HEK293 (cell line): ENCODE measurements around the gene SMAGP.
"Not testable (repeated sequence)": the region's sequence is repeated elsewhere in the genome, so short reads cannot be mapped to it uniquely, and the experiment has no call there.

ENCODE experiments used
- CTCF ChIP-seq: fragments of 450-650 bp; formaldehyde crosslinking; IDR thresholded peaks from 2 replicates; pipeline ENCODE4 v1.5.1; 2016; ENCODE audit warnings: missing biosample characterization, missing genetic modification characterization
- IKZF3 ChIP-seq: fragments of 450-650 bp; IDR thresholded peaks from 2 replicates; pipeline ENCODE4 v1.5.0; 2018; ENCODE audit warnings: missing biosample characterization, mild to moderate bottlenecking, missing genetic modification characterization, moderate library complexity
- WT1 ChIP-seq: fragments of 450-650 bp; formaldehyde crosslinking; IDR thresholded peaks from 2 replicates; pipeline ENCODE4 v1.5.1; 2016; ENCODE audit warnings: missing biosample characterization, missing genetic modification characterization
- ZNF2 ChIP-seq: fragments of 450-650 bp; formaldehyde crosslinking; IDR thresholded peaks from 2 replicates; pipeline ENCODE4 v1.5.1; 2016; ENCODE audit warnings: missing biosample characterization, missing genetic modification characterization
- ZNF274 ChIP-seq, 2 experiments: fragments of 200-500 bp in 1 of 2; fragments of 450-650 bp in 1 of 2; sonication (Bioruptor generic) in 1 of 2; formaldehyde crosslinking in 1 of 2; IDR thresholded peaks; 2 replicates each; pipeline versions ENCODE4 v1.5.1 to v1.6.1; 2014 to 2016; ENCODE audit warnings: borderline replicate concordance in 1 of 2, inconsistent platforms in 1 of 2, low read length in 1 of 2, missing biosample characterization in 1 of 2, missing genetic modification characterization in 1 of 2
- ZNF341 ChIP-seq: fragments of 450-650 bp; formaldehyde crosslinking; IDR thresholded peaks from 2 replicates; pipeline ENCODE4; 2016; ENCODE audit warnings: low read depth, missing biosample characterization, missing genetic modification characterization
- ZNF350 ChIP-seq: fragments of 450-650 bp; formaldehyde crosslinking; IDR thresholded peaks from 2 replicates; pipeline ENCODE4 v1.5.0; 2017; ENCODE audit warnings: missing biosample characterization, mild to moderate bottlenecking, missing genetic modification characterization
- ZNF426 ChIP-seq: fragments of 450-650 bp; formaldehyde crosslinking; IDR thresholded peaks from 2 replicates; pipeline ENCODE4 v1.5.1; 2017; ENCODE audit warnings: missing biosample characterization, missing genetic modification characterization, mild to moderate bottlenecking, inconsistent platforms, moderate library complexity
- ZNF558 ChIP-seq: fragments of 450-650 bp; formaldehyde crosslinking; IDR thresholded peaks from 2 replicates; pipeline ENCODE4 v1.5.1; 2016; ENCODE audit warnings: missing biosample characterization, missing genetic modification characterization
- ZNF571 ChIP-seq: fragments of 450-650 bp; formaldehyde crosslinking; IDR thresholded peaks from 2 replicates; pipeline ENCODE4 v1.5.0; 2017; ENCODE audit warnings: missing biosample characterization, missing genetic modification characterization
- ZNF623 ChIP-seq: fragments of 450-650 bp; formaldehyde crosslinking; IDR thresholded peaks from 2 replicates; pipeline ENCODE4 v1.5.1; 2016; ENCODE audit warnings: missing biosample characterization, missing genetic modification characterization
- ZSCAN30 ChIP-seq: fragments of 450-650 bp; IDR thresholded peaks from 2 replicates; pipeline ENCODE4 v1.5.1; 2018; ENCODE audit warnings: missing biosample characterization, mild to moderate bottlenecking, missing genetic modification characterization, moderate library complexity
- TF ChIP-seq, protein P1 (sequence below): fragments of 450-650 bp; formaldehyde crosslinking; IDR thresholded peaks from 2 replicates; pipeline ENCODE4 v1.5.1; 2016; ENCODE audit warnings: missing biosample characterization, missing genetic modification characterization

DNA sequence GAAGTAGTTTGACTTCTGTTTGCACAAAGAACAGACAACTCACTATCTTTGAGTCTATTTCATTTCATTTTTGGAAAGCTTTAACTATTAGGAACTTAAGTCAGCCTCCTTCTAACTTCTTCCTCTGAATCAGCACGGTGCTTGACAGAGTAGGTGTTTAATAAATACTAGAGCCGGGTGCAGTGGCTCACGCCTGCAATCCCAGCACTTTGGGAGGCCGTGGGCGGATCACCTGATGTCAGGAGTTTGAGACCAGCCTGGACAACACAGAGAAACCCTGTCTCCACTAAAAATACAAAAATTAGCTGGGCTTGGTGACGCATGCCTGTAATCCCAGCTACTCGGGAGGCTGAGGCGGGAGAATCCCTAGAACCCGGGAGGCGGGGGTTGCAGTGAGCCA is 30.6 kb upstream of the SMAGP start:
- not testable (repeated sequence) for TF ChIP-seq ZNF571 (tag by site-specific recombination); WT1 (tag by site-specific recombination); CTCF (tag by site-specific recombination); ZSCAN30; ZNF350 (tag by site-specific recombination); ZNF2; IKZF3 (tag by site-specific recombination); ZNF274 (IDR thresholded peaks at IDR 0.05; ENCODE audit: low read length); ZNF274 (tag by site-specific recombination; IDR thresholded peaks at IDR 0.05; ENCODE audit: borderline replicate concordance); ZNF341 (tag by site-specific recombination); ZNF623; ZNF426 (tag by site-specific recombination); ZNF558
- TF ChIP-seq, protein P1, sequence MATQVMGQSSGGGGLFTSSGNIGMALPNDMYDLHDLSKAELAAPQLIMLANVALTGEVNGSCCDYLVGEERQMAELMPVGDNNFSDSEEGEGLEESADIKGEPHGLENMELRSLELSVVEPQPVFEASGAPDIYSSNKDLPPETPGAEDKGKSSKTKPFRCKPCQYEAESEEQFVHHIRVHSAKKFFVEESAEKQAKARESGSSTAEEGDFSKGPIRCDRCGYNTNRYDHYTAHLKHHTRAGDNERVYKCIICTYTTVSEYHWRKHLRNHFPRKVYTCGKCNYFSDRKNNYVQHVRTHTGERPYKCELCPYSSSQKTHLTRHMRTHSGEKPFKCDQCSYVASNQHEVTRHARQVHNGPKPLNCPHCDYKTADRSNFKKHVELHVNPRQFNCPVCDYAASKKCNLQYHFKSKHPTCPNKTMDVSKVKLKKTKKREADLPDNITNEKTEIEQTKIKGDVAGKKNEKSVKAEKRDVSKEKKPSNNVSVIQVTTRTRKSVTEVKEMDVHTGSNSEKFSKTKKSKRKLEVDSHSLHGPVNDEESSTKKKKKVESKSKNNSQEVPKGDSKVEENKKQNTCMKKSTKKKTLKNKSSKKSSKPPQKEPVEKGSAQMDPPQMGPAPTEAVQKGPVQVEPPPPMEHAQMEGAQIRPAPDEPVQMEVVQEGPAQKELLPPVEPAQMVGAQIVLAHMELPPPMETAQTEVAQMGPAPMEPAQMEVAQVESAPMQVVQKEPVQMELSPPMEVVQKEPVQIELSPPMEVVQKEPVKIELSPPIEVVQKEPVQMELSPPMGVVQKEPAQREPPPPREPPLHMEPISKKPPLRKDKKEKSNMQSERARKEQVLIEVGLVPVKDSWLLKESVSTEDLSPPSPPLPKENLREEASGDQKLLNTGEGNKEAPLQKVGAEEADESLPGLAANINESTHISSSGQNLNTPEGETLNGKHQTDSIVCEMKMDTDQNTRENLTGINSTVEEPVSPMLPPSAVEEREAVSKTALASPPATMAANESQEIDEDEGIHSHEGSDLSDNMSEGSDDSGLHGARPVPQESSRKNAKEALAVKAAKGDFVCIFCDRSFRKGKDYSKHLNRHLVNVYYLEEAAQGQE (tag by site-specific recombination) = not testable (repeated sequence)
